Psoas muscle (tissue), 8 donors: Measurements from ENCODE around the gene CENPVL2. TPM values are rescaled to one million over a fixed set of nuclear protein-coding genes. Genes with fewer than 3 reads are reported as not detected.
"Not testable (repeated sequence)": the region's sequence is repeated elsewhere in the genome, so short reads cannot be mapped to it uniquely, and the experiment has no call there.

Source experiments
- ATAC-seq, 4 donors: fragments of 200-7000 bp; cut with Tn5 transposase; one replicate each; pipeline ENCODE4 v1.9.1; 2020; ENCODE audit warnings: moderate library complexity in 3 of 4, mild to moderate bottlenecking in 2 of 4
- DNase-seq, 2 donors: peaks; one replicate each; pipeline ENCODE4 v3.0.0-alpha.2; 2020
- H3K27ac ChIP-seq: fragments of 200-600 bp; one replicate; pipeline ENCODE4 v1.8.0; 2022
- H3K27me3 ChIP-seq, 3 donors: fragments of 200-600 bp in 1 of 3; one replicate each; pipeline versions ENCODE4 v1.6.1 to v1.8.0; 2013 to 2022; ENCODE audit warnings: low read length in 2 of 3, mild to moderate bottlenecking in 2 of 3, moderate library complexity in 1 of 3; ENCODE audit not compliant: insufficient read depth in 3 of 3
- H3K36me3 ChIP-seq, 2 donors: fragments of 200-600 bp in 1 of 2; one replicate each; pipeline versions ENCODE4 v1.6.1 to v1.8.0; 2013 to 2022; ENCODE audit warnings: low read depth in 1 of 2, mild to moderate bottlenecking in 1 of 2, moderate library complexity in 1 of 2; ENCODE audit not compliant: insufficient read depth in 1 of 2
- H3K4me1 ChIP-seq: fragments of 200-600 bp; one replicate; pipeline ENCODE4 v1.8.0; 2022
- H3K4me3 ChIP-seq: fragments of 200-600 bp; one replicate; pipeline ENCODE4 v1.8.0; 2022; ENCODE audit warnings: mild to moderate bottlenecking
- H3K9me3 ChIP-seq: fragments of 200-600 bp; one replicate; pipeline ENCODE4 v1.8.0; 2022
- WGBS, 3 donors: extraction: QIAGEN DNeasy Blood & Tissue Kit; methylation state at CpG; one replicate each; pipeline versions ENCODE4 v1.1.6 to v1.1.7; 2013; 5-methylcytosine and 5-hydroxymethylcytosine counted together
- intact Hi-C, 2 donors: fragments of 100-400 bp; cut with DNase I; formaldehyde crosslinking; loops; one replicate each; pipeline versions ENCODE4 v1.11.0 to v1.14.2; 2022
- long read RNA-seq, 2 donors: library from polyadenylated mRNA; unstranded; transcript quantifications; one replicate each; pipeline ENCODE4 v2.0.0, GENCODE V29; 2021
- polyA plus RNA-seq, 3 donors: library from polyadenylated mRNA; stranded (reverse); fragments of 200-250 nt; gene quantifications; one replicate each; pipeline ENCODE4 v1.2.3, GENCODE V29; 2013
- total RNA-seq, 4 donors: library from RNA; stranded (reverse); fragmentation: NEBNext Ultra II Directional in 2 of 4; extraction: Animal tissue kit (Norgen Biotek cat#: 25700) in 2 of 4; gene quantifications; one replicate each; pipeline versions ENCODE4 v1.2.1 to v1.2.4, GENCODE V29; 2021 to 2023
- TF ChIP-seq, protein P1 (sequence below): fragments of 200-600 bp; IDR thresholded peaks from one replicate; pipeline ENCODE4 v1.8.0; 2022; ENCODE audit warnings: antibody characterized with exemption
- donor health status: healthy with polysubstance abuse.
- donor health status: DM: no; HTN: no; CAD: no; lungs with moderate emphysema.
- donor health status: Bipolar disorder and iron deficiency.
- donor health status: healthy.
- donor health status: DM: yes; HTN: yes; CAD: no.
- donor health status: DM: no; HTN: no; CAD: no.
- donor health status: DM: no; HTN: no; CAD: no.
- donor health status: DM: yes; HTN: yes; CAD: no.

CENPVL2 gene
- total RNA-seq = not detected
- not detected for polyA plus RNA-seq
- long read RNA-seq, donor 1 = 0 reads
- long read RNA-seq, donor 2 = 0 reads

DNA sequence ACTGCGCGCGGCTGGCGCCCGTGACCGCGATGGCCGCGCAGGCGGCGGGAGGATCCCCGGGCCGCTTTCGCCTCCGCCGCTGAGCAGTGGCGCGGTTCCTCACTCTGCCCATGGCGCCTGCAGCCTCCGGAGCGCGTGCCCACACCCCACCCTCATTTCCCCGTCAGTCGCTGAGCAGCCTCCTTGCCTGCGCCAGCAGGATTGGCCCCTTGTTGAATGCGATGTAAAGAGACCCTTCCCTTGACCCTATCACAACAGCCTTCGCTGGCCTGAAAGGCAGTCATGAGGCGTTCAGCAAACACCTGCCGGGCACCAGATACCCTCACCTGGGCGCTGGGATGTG lies at the start of gene CENPVL2:
CENPVL2 (minus strand) TSS at position 112 of the 343 bp plus-strand sequence; CDS start at position 112, 0 bp downstream.
- H3K9me3 ChIP-seq, H3K36me3 ChIP-seq, H3K4me3 ChIP-seq, H3K27ac ChIP-seq, DNase-seq, ATAC-seq, intact Hi-C loops, H3K4me1 ChIP-seq, H3K27me3 ChIP-seq: not testable (repeated sequence)
- WGBS, 3 donors = no CpG with 5 or more reads among the region's 30 CpGs

DNA sequence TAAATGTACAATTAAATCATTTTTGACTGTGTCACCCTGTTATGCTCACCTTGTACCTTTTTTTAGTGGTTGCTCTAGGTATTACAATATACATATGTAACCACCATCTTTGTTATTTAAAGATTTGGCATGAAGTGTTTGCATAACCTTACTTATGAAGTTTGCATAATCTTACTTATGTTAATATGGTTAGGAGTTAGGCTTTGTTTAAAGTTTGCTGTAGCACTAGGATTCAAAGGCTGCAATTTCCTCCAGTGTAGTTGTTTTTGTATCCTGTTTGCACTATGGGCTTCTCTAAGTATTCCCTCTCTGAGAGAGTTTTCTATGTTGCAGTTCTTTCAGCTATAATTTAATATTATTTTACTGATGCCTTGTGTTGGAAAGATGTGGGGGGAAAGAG lies 45.6 kb upstream of the CENPVL2 start:
- no peaks in the 10 kb centered on the region for H3K4me1 ChIP-seq
- TF ChIP-seq, protein P1, sequence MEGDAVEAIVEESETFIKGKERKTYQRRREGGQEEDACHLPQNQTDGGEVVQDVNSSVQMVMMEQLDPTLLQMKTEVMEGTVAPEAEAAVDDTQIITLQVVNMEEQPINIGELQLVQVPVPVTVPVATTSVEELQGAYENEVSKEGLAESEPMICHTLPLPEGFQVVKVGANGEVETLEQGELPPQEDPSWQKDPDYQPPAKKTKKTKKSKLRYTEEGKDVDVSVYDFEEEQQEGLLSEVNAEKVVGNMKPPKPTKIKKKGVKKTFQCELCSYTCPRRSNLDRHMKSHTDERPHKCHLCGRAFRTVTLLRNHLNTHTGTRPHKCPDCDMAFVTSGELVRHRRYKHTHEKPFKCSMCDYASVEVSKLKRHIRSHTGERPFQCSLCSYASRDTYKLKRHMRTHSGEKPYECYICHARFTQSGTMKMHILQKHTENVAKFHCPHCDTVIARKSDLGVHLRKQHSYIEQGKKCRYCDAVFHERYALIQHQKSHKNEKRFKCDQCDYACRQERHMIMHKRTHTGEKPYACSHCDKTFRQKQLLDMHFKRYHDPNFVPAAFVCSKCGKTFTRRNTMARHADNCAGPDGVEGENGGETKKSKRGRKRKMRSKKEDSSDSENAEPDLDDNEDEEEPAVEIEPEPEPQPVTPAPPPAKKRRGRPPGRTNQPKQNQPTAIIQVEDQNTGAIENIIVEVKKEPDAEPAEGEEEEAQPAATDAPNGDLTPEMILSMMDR = no peak
- peaks cover 0 to 29% (median 0%) of the 10 kb centered on the region in 3 donors for H3K27me3 ChIP-seq
- H3K36me3 ChIP-seq = no peaks in the 10 kb centered on the region
- H3K27ac ChIP-seq = no peak overlapping the region
- intact Hi-C loops = no loop called here
- H3K4me3 ChIP-seq = no peak overlapping the region
- ATAC-seq (no peak), DNase-seq (no peak)
- no peaks in the 10 kb centered on the region for H3K9me3 ChIP-seq

DNA sequence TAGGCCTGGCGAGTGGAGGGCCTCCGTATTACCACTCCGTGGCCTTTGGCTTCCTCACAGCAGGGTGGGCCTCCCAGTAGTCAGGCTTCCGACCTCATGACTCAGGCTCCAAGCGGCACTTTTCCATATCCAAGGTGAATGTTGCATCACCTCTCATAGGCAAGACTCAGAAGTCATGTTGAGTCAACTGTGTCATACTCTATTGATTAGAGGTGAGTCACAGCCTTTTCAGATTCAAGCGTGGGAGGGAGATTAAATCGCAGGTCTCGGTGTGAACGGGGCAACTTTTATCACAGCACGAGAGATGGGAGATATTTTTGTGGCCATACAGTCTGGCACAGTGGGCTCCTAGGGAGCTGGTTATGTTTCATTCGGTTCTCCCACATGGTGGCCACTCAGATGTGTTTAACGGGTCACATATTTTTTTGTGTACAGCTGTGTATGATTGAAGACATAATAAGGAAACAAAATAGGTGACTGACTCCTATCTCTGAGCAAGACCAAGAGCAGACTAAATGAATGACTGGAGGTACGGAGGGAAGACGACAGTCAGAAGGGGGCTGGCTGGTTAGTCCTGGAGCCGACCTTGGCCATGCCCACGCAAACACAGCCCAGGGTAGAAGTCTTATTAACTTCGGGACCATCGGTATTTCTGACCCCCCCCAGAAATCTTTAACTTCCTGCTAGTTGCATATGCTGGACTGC lies 30.5 kb upstream of the CENPVL2 start:
- H3K27ac ChIP-seq, H3K4me1 ChIP-seq, intact Hi-C loops, H3K36me3 ChIP-seq, H3K4me3 ChIP-seq, H3K9me3 ChIP-seq, ATAC-seq, DNase-seq, H3K27me3 ChIP-seq: not testable (repeated sequence)
- WGBS, 3 donors = no CpG with 5 or more reads among the region's 18 CpGs

DNA sequence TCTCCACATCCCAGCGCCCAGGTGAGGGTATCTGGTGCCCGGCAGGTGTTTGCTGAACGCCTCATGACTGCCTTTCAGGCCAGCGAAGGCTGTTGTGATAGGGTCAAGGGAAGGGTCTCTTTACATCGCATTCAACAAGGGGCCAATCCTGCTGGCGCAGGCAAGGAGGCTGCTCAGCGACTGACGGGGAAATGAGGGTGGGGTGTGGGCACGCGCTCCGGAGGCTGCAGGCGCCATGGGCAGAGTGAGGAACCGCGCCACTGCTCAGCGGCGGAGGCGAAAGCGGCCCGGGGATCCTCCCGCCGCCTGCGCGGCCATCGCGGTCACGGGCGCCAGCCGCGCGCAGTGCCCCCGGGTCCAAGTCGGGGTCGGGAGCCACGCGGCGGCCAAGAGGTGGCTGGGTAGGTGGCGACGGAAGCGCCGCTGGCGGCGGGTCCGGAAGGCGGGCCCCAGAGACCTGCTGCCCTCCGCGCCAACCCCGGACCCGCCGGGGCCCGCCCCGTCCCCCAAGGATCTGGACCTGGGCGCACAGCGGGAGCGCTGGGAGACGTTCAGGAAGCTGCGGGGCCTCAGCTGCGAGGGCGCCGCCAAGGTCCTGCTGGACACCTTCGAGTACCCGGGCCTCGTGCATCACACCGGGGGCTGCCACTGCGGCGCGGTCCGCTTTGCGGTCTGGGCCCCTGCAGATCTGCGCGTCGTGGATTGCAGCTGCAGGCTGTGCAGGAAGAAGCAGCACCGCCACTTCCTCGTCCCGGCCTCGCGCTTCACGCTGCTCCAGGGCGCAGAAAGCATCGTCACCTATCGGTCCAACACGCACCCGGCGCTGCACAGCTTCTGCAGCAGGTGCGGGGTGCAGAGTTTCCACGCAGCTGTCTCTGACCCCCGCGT lies 27.9 kb upstream of the CENPVL2 start, which contains the start of gene CENPVL1:
CENPVL1 (plus strand) TSS at position 236 of the 888 bp plus-strand sequence; CDS start at position 236, 0 bp downstream.
- H3K36me3 ChIP-seq, H3K4me3 ChIP-seq, H3K4me1 ChIP-seq, DNase-seq, H3K9me3 ChIP-seq, ATAC-seq, H3K27ac ChIP-seq, H3K27me3 ChIP-seq, intact Hi-C loops: not testable (repeated sequence)
- no CpG with 5 or more reads among the region's 87 CpGs for WGBS, 3 donors

DNA sequence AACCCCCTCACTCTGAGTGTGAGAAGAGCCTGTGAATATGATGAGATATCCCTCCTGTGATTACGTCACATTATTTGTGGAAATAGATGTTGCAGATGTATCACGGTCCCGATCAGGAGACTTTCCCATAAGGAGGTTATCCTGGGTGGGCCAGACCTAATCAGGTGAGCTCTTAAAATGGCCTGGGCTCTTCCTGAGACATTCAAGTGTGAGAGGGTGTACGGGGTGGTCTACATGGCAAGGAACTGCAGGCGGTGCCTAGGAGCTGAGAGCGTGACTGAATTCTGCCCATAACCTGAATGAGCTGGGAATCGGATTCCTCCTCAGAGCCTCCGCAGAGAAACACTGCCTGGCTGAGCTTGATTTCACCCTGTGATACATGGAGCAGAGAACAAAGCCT lies 14.8 kb upstream of the CENPVL2 start:
- H3K27ac ChIP-seq = no peak overlapping the region
- H3K36me3 ChIP-seq = no peaks in the 10 kb centered on the region
- ATAC-seq (no peak), DNase-seq (no peak)
- intact Hi-C loops = no loop called here
- H3K9me3 ChIP-seq = no peaks in the 10 kb centered on the region
- no peak overlapping the region for H3K4me3 ChIP-seq
- no peaks in the 10 kb centered on the region for H3K4me1 ChIP-seq
- peaks cover 0 to 25% (median 0%) of the 10 kb centered on the region in 3 donors for H3K27me3 ChIP-seq
- 73 to 79% (median 76%) methylated on average over 8 of the region's 8 CpGs for WGBS, 3 donors
- TF ChIP-seq, protein P1 = no peak

DNA sequence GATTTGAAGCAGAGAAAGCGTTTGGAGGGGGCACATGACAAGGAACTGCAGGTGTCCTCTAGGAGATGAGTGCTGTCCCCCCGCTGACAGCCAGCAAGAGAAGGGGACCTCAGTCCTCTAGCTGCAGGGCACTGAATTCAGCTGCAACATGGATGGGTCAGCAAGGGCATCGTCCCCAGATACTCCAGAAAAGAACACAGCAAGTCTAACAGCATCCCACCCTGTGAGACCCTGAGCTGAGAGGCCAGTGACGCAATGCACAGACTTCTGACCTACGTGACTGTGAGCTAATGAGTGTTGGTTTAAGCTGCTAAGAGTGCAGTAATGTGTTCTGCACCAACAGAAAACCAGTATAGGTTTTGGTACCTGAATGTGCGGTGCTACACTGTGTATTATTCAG lies 11.6 kb upstream of the CENPVL2 start:
- DNase-seq (no peak), ATAC-seq (no peak)
- H3K36me3 ChIP-seq = no peaks in the 10 kb centered on the region
- no peaks in the 10 kb centered on the region for H3K9me3 ChIP-seq
- H3K4me3 ChIP-seq = no peak overlapping the region
- peaks cover 0 to 20% (median 0%) of the 10 kb centered on the region in 3 donors for H3K27me3 ChIP-seq
- H3K27ac ChIP-seq = no peak overlapping the region
- 72 to 75% (median 73%) methylated on average over 6 of the region's 6 CpGs for WGBS, 3 donors
- TF ChIP-seq, protein P1 = no peak
- H3K4me1 ChIP-seq = no peaks in the 10 kb centered on the region
- intact Hi-C loops = no loop called here

DNA sequence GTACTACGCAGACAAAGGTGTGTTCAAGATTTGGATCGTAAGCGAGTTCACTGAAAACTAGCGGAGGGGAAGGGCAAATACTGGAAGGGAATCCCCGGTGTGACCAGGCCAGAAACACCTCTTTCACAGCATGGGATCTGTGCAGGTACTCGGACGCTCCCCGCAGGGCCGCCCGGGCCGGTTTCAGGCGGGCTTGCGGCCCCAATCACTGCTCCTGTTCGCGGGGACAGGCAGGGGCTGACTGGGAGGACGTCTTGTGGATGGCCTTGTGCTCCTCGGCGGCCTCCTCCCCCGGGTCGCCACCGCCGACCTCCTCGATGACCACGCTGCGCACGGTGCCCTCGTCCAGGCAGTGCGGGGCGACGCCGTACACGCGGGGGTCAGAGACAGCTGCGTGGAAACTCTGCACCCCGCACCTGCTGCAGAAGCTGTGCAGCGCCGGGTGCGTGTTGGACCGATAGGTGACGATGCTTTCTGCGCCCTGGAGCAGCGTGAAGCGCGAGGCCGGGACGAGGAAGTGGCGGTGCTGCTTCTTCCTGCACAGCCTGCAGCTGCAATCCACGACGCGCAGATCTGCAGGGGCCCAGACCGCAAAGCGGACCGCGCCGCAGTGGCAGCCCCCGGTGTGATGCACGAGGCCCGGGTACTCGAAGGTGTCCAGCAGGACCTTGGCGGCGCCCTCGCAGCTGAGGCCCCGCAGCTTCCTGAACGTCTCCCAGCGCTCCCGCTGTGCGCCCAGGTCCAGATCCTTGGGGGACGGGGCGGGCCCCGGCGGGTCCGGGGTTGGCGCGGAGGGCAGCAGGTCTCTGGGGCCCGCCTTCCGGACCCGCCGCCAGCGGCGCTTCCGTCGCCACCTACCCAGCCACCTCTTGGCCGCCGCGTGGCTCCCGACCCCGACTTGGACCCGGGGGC lies 567 bp downstream of the CENPVL2 start:
- no CpG with 5 or more reads among the region's 88 CpGs for WGBS, 3 donors
- H3K36me3 ChIP-seq, H3K27ac ChIP-seq, DNase-seq, H3K4me3 ChIP-seq, H3K27me3 ChIP-seq, intact Hi-C loops, H3K4me1 ChIP-seq, ATAC-seq, H3K9me3 ChIP-seq: not testable (repeated sequence)
